ENCODE measurements around the gene C19orf38.

Gene C19orf38

GRCh38 chr19:10846500-10847202, 1.6 kb upstream of the C19orf38 start:
- TF ChIP-seq CTCF (IDR thresholded peaks at IDR 0.05; ENCODE audit: control extremely low read depth, extremely low read depth, low read depth, missing control alignments): no peak
- CTCF ChIA-PET: interaction anchor here (1.0 to 4.1 kb wide), 5 partner anchors 8 to 129 kb away, joined by 3 to 28 read pairs (median 3); partner anchors contain the start of genes DNM2 and TMED1
- POLR2A ChIA-PET: no interaction called here
- no peak for DNase-seq (ENCODE audit: extremely low spot score)

GRCh38 chr19:10850631-10851030, 2.4 kb downstream of the C19orf38 start:
- TF ChIP-seq CTCF (IDR thresholded peaks at IDR 0.05; ENCODE audit: control extremely low read depth, extremely low read depth, low read depth, missing control alignments): no peak
- ChIA-PET CTCF (interaction anchor here (1.0 to 7.6 kb wide), 5 partner anchors 7 to 269 kb away, joined by 3 to 71 read pairs (median 5); no protein-coding TSS in a partner anchor), POLR2A (no interaction called here)
- DNase-seq (ENCODE audit: extremely low spot score): no peak

- ChIA-PET POLR2A (interaction anchor here (0.6 kb wide), 1 partner anchor 122 kb away, joined by 3 read pairs; no protein-coding TSS in a partner anchor), CTCF (interaction anchor here (1.5 to 7.6 kb wide), 2 partner anchors 12 to 21 kb away, joined by 3 to 71 read pairs; no protein-coding TSS in a partner anchor)
- no peak for TF ChIP-seq CTCF (IDR thresholded peaks at IDR 0.05; ENCODE audit: control extremely low read depth, extremely low read depth, low read depth, missing control alignments)
- no peak for DNase-seq (ENCODE audit: extremely low spot score)
These were observed 4.0 kb downstream of the C19orf38 start for GRCh38 chr19:10852098-10852800.

GRCh38 chr19:10852941-10853340, 4.7 kb downstream of the C19orf38 start:
- TF ChIP-seq CTCF (IDR thresholded peaks at IDR 0.05; ENCODE audit: control extremely low read depth, extremely low read depth, low read depth, missing control alignments): no peak
- CTCF ChIA-PET: interaction anchor here (1.5 to 7.6 kb wide), 4 partner anchors 11 to 136 kb away, joined by 4 to 71 read pairs (median 8); partner anchors contain the start of genes DNM2 and TMED1
- POLR2A ChIA-PET: no interaction called here
- DNase-seq (ENCODE audit: extremely low spot score): no peak

GRCh38 chr19:10854350-10855089, 6.3 kb downstream of the C19orf38 start:
- POLR2A ChIA-PET: interaction anchor here (0.6 kb wide), 1 partner anchor 32 kb away, joined by 3 read pairs; no protein-coding TSS in a partner anchor
- TF ChIP-seq CTCF (IDR thresholded peaks at IDR 0.05; ENCODE audit: control extremely low read depth, extremely low read depth, low read depth, missing control alignments): no peak
- CTCF ChIA-PET: interaction anchor here (0.7 to 7.6 kb wide), 12 partner anchors 8 to 155 kb away, joined by 3 to 71 read pairs (median 4); partner anchors contain the start of genes DNM2 and TMED1
- DNase-seq (ENCODE audit: extremely low spot score): no peak

All from GM10248 (cell line).